IMR-90 (cell line): ENCODE measurements around the gene LINGO4. TPM values are rescaled to one million over a fixed set of nuclear protein-coding genes. Genes with fewer than 3 reads are reported as not detected.

Source experiments
- ATAC-seq: fragments of 200-7000 bp; cut with Tn5 transposase; 2 replicates; pipeline ENCODE4 v1.9.1; 2020; ENCODE audit warnings: low read depth, mild to moderate bottlenecking, moderate library complexity
- BruUV-seq: library from RNA; stranded (reverse); fragments of 400-500 nt; replicated peaks from 2 replicates; lab custom pipeline; 2021; lab: Mats Ljungman, UMichigan
- CTCF ChIA-PET: fragments of 300-600 bp; formaldehyde crosslinking; extraction: SDS; loops from one replicate; lab custom pipeline; 2021; ENCODE audit warnings: antibody characterized with exemption; lab: Yijun Ruan, JAX
- POLR2A ChIA-PET: fragments of 300-600 bp; sonication (Branson Sonifier 250); formaldehyde crosslinking; loops from one replicate; lab custom pipeline; 2022; ENCODE audit warnings: antibody characterized with exemption; ENCODE audit not compliant: unreplicated experiment; lab: Charles Lee
- DNase-seq: peaks from one replicate; pipeline ENCODE4 v3.0.0; 2013
- H2AFZ ChIP-seq: replicated peaks from 2 replicates; pipeline ENCODE3; 2013; ENCODE audit warnings: low read length, mild to moderate bottlenecking; ENCODE audit not compliant: poor library complexity
- H2AK5ac ChIP-seq: 2 replicates; pipeline ENCODE4 v1.6.1; 2013; ENCODE audit warnings: low read depth, low read length, inconsistent platforms
- H2AK9ac ChIP-seq: replicated peaks from 2 replicates; pipeline ENCODE3; 2013; ENCODE audit warnings: mild to moderate bottlenecking, low read depth, low read length, moderate library complexity; ENCODE audit not compliant: poor library complexity
- H2BK120ac ChIP-seq: 2 replicates; pipeline ENCODE4 v1.6.1; 2013; ENCODE audit warnings: low read depth, low read length, inconsistent platforms
- H2BK15ac ChIP-seq: 3 replicates; pipeline ENCODE4 v1.6.1; 2013; ENCODE audit warnings: low read depth, low read length, inconsistent platforms
- H2BK20ac ChIP-seq: 2 replicates; pipeline ENCODE4 v1.6.1; 2013; ENCODE audit warnings: low read depth, mild to moderate bottlenecking, inconsistent platforms, low read length, moderate library complexity
- H2BK5ac ChIP-seq: 2 replicates; pipeline ENCODE4 v1.6.1; 2013; ENCODE audit warnings: mild to moderate bottlenecking, low read depth, low read length, inconsistent platforms; ENCODE audit not compliant: poor library complexity, severe bottlenecking
- H3K14ac ChIP-seq: replicated peaks from 2 replicates; pipeline ENCODE4 v1.6.1; 2013; ENCODE audit warnings: low read depth, low read length, inconsistent platforms
- H3K18ac ChIP-seq: 2 replicates; pipeline ENCODE4 v1.6.1; 2013; ENCODE audit warnings: low read depth, low read length, control low read depth
- H3K23ac ChIP-seq: 2 replicates; pipeline ENCODE4 v1.6.1; 2013; ENCODE audit warnings: low read depth, low read length, inconsistent platforms
- H3K27ac ChIP-seq: 2 replicates; pipeline ENCODE4 v1.5.1; 2013; ENCODE audit warnings: mild to moderate bottlenecking, control low read depth, low read length; ENCODE audit not compliant: insufficient read depth
- H3K27me3 ChIP-seq: 2 replicates; pipeline ENCODE4 v1.6.1; 2013; ENCODE audit warnings: low read length; ENCODE audit not compliant: control insufficient read depth, insufficient read depth
- H3K36me3 ChIP-seq: 2 replicates; pipeline ENCODE4 v1.6.1; 2013; ENCODE audit warnings: low read length, mixed read lengths; ENCODE audit not compliant: control insufficient read depth, insufficient read depth
- H3K4ac ChIP-seq: 2 replicates; pipeline ENCODE4 v1.6.1; 2013; ENCODE audit warnings: low read depth, low read length, inconsistent platforms
- H3K4me1 ChIP-seq: 2 replicates; pipeline ENCODE4 v1.6.1; 2013; ENCODE audit warnings: low read length, mixed read lengths; ENCODE audit not compliant: control insufficient read depth, insufficient read depth
- H3K4me2 ChIP-seq: 2 replicates; pipeline ENCODE4 v1.6.1; 2013; ENCODE audit warnings: low read depth, mild to moderate bottlenecking, control low read depth, low read length, moderate library complexity
- H3K4me3 ChIP-seq: 2 replicates; pipeline ENCODE4 v1.5.1; 2013; ENCODE audit warnings: low read depth, mild to moderate bottlenecking, control low read depth, low read length, moderate library complexity; ENCODE audit not compliant: insufficient read depth
- H3K56ac ChIP-seq: 2 replicates; pipeline ENCODE4 v1.6.1; 2013; ENCODE audit warnings: low read length, inconsistent platforms; ENCODE audit not compliant: insufficient read depth; ENCODE audit errors: extremely low read depth
- H3K79me1 ChIP-seq, 2 experiments: 2 replicates each; pipeline ENCODE4 v1.6.1; 2013; ENCODE audit warnings: low read length in 2 of 2, inconsistent platforms in 1 of 2, low read depth in 1 of 2
- H3K9ac ChIP-seq: 2 replicates; pipeline ENCODE4 v1.6.1; 2013; ENCODE audit warnings: low read depth, low read length, control low read depth
- H3K9me1 ChIP-seq: 2 replicates; pipeline ENCODE4 v1.6.1; 2013; ENCODE audit warnings: low read length, inconsistent platforms; ENCODE audit not compliant: insufficient read depth
- H3K9me3 ChIP-seq: 2 replicates; pipeline ENCODE4 v1.6.1; 2013; ENCODE audit warnings: low read length; ENCODE audit not compliant: control insufficient read depth, insufficient read depth
- H4K20me1 ChIP-seq: 2 replicates; pipeline ENCODE4 v1.6.1; 2013; ENCODE audit warnings: low read length, inconsistent platforms; ENCODE audit not compliant: insufficient read depth
- H4K5ac ChIP-seq: 2 replicates; pipeline ENCODE4 v1.6.1; 2013; ENCODE audit warnings: mild to moderate bottlenecking, low read depth, low read length, control low read depth
- H4K8ac ChIP-seq, 2 experiments: 2 replicates each; pipeline ENCODE4 v1.6.1; 2013; ENCODE audit warnings: low read depth in 2 of 2, low read length in 2 of 2, control low read depth in 1 of 2, inconsistent platforms in 1 of 2
- H4K91ac ChIP-seq: 2 replicates; pipeline ENCODE4 v1.6.1; 2013; ENCODE audit warnings: low read depth, low read length, inconsistent platforms; ENCODE audit not compliant: insufficient read depth
- FOS ChIP-seq: fragments of 150-350 bp; IDR thresholded peaks from 2 replicates; pipeline ENCODE4 v1.6.1; 2016; ENCODE audit warnings: low read depth, low read length
- MXI1 ChIP-seq: IDR thresholded peaks from 2 replicates; pipeline ENCODE4 v1.6.1; 2012; ENCODE audit warnings: low read depth, mild to moderate bottlenecking, low read length, moderate library complexity, borderline replicate concordance
- RCOR1 ChIP-seq: IDR thresholded peaks from 2 replicates; pipeline ENCODE4 v1.6.1; 2012; ENCODE audit warnings: mild to moderate bottlenecking, low read length, improper control_type of control experiment; ENCODE audit not compliant: insufficient replicate concordance
- dilution Hi-C: fragments of 300-500 bp; cut with HindIII; formaldehyde crosslinking; loops from one replicate; pipeline ENCODE4 v1.14.3; 2018; ENCODE audit warnings: low sequenced_read_pairs; ENCODE audit not compliant: unreplicated experiment
- in situ Hi-C: fragments of 300-500 bp; cut with MboI; formaldehyde crosslinking; loops from 3 replicates; pipeline ENCODE4 v1.14.3; 2019; ENCODE audit warnings: low sequenced_read_pairs, inconsistent platforms, mixed read lengths
- intact Hi-C: fragments of 100-400 bp; cut with micrococcal nuclease; formaldehyde crosslinking; loops from 2 replicates; pipeline ENCODE4 v1.10.0; 2022
- polyA plus RNA-seq, 3 experiments: library from polyadenylated mRNA; depleted of rRNA; stranded (reverse); fragments of >200 nt; gene quantifications; 2 replicates each; pipeline ENCODE4 v1.2.3, GENCODE V29; 2012; ENCODE audit warnings: low replicate concordance in 1 of 3
- total RNA-seq: library from RNA; depleted of rRNA; stranded (reverse); fragments of >200 nt; gene quantifications from 2 replicates; pipeline ENCODE4 v1.2.3, GENCODE V29; 2012

LINGO4 gene
- total and polyA plus RNA-seq, 2 of the 4 experiments (the other 2 are of a cell fraction) = not detected

GRCh38 chr1:151840421-151840820 is 35.2 kb upstream of the LINGO4 start:
- Histone ChIP-seq H3K4me3 (no peak overlapping the region), H3K56ac (no peak overlapping the region), H2AK5ac (no peak overlapping the region), H3K23ac (no peak overlapping the region), H3K9ac (no peak overlapping the region), H3K9me3 (no peaks in the 10 kb centered on the region), H4K20me1 (no peaks in the 10 kb centered on the region), H3K9me1 (no peaks in the 10 kb centered on the region), H4K8ac (no peak overlapping the region), H4K91ac (no peak overlapping the region), H3K36me3 (no peaks in the 10 kb centered on the region), H2BK5ac (no peak overlapping the region), H3K27me3 (peaks cover 51% of the 10 kb centered on the region), H2AFZ (peak overlapping the region; percentile 70), H2AK9ac (peak overlapping the region; percentile 25), H3K14ac (no peak overlapping the region), H2BK120ac (no peak overlapping the region), H3K79me1 (no peaks in the 10 kb centered on the region), H3K27ac (no peak overlapping the region), H3K4ac (no peak overlapping the region), H3K4me1 (no peaks in the 10 kb centered on the region; the same call in 1 of the 2 replicates), H2BK20ac (no peak overlapping the region), H4K5ac (no peak overlapping the region), H3K18ac (no peak overlapping the region), H2BK15ac (no peak overlapping the region), H3K4me2 (no peak overlapping the region)
- POLR2A ChIA-PET = no interaction called here
- dilution Hi-C loops (no loop called here), intact Hi-C loops (no loop called here), in situ Hi-C loops (no loop called here)
- no peak for ATAC-seq
- DNase-seq = no peak
- BruUV-seq = no TSS peak
- no peak for TF ChIP-seq RCOR1
- TF ChIP-seq FOS = no peak
- no peak for TF ChIP-seq MXI1
- CTCF ChIA-PET = no interaction called here
